Neural cell (in vitro differentiated cells): ENCODE data around the gene FOXK2.

Source experiments
- CTCF ChIP-seq: fragments of 450-650 bp; IDR thresholded peaks from 2 replicates; pipeline ENCODE4 v1.5.1; 2014; ENCODE audit warnings: antibody characterized with exemption, mild to moderate bottlenecking, moderate library complexity; ENCODE audit not compliant: poor library complexity, severe bottlenecking
- EZH2 ChIP-seq: fragments of 200-600, 300-800 bp; shearing (Covaris generic), sonication (generic); IDR thresholded peaks from 2 replicates; pipeline ENCODE4 v1.6.1; 2014; ENCODE audit warnings: antibody characterized with exemption, low read length, borderline replicate concordance, mild to moderate bottlenecking; ENCODE audit not compliant: insufficient read depth, poor library complexity, severe bottlenecking
- POLR2AphosphoS5 ChIP-seq: IDR thresholded peaks from 2 replicates; pipeline ENCODE4 v1.6.1; 2012
- REST ChIP-seq: IDR thresholded peaks from 2 replicates; pipeline ENCODE4 v1.6.1; 2012; ENCODE audit warnings: borderline replicate concordance
- SMC3 ChIP-seq: fragments of 450-650 bp; conservative IDR thresholded peaks from 2 replicates; pipeline ENCODE4 v1.6.1; 2014; ENCODE audit warnings: antibody characterized with exemption, mild to moderate bottlenecking, moderate library complexity; ENCODE audit not compliant: poor library complexity

- no peak for TF ChIP-seq CTCF
- TF ChIP-seq SMC3, result no peak
- no peak for TF ChIP-seq EZH2
- TF ChIP-seq REST, result no peak
- TF ChIP-seq POLR2AphosphoS5, result no peak
Observed at GRCh38 chr17:82600731-82601446, 81.4 kb downstream of the FOXK2 start.
